HuH-7 (cell line): ENCODE results near the gene COMP.
"Not testable (repeated sequence)": the region's sequence is repeated elsewhere in the genome, so short reads cannot be mapped to it uniquely, and the experiment has no call there.

Source experiments
- DNase-seq: peaks from one replicate; pipeline ENCODE4 v3.0.0; 2011; ENCODE audit warnings: low spot score

Gene COMP

GRCh38 chr19:18745931-18746330, 45.2 kb downstream of the COMP start:
- no peak for DNase-seq

DNA sequence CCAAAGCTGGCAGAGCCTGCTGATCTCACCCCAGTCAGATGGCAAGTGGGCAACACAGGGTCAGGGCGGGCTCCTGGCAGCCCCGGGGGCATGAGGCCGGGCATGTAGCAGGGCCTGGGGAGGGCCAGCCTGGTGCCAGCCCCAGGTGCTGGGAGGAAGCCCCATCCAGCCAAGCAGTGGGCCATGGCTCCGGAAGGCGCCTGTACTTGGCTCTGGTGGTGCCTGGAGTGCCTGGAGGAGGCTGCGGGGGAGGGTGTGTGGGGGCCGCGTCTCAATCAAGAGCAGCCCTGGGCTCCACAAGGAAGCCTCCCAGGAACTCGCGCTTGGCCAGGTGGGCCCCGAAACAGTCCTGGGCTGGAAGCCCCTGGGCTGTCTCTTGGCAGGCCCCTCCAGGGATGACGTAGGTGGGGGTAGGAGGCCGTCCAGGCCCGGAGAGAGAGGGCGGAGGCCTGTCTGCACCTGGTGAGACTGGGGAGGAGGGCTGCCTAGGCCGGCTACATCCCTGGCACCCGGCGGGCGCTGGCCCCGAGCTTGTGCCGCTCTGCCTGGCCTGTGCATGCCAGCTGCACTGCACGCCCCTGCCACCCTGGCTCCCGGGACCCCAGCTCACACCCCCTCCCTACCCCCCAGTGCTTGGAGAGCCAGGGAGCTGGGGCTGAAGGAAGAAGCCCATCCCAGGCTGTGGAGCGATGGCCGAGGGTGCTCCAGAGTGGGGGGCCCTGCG, 45.9 kb downstream of the COMP start:
- DNase-seq = no peak

DNA sequence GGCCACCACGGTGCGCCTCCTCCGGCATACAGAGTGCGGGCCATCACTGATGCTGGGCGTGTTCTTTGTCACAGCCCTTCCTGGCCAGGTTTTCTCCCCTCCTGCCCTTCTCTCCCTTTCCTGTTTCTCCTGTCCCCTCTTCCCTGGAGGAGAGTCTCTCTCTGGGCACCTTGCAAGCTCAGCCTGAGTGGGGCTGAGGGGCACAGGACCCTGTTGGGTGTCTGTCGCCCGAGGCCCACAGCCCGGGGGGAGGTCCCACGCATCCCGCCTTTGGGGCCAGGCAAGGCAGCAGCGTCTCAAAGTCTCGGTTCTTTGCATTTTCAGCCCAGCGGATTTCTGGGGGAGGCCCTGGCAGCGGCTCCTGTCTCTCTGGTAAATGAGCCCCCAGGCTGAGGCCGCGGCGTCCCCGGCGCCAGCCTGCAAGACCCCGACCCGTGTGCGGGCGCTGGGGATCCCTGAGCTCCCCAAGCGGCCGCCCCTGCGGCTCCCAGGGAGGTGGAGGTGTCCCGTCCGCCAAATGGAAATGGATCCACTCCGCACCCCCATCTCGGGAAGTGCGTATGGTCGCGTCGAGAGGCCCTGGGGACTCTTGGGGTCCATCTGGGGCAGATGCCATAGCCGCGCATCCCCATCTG, 47.2 kb downstream of the COMP start:
- DNase-seq = no peak

GRCh38 chr19:18742838-18743783, 48.0 kb downstream of the COMP start:
- peak; percentile 69 for DNase-seq

DNA sequence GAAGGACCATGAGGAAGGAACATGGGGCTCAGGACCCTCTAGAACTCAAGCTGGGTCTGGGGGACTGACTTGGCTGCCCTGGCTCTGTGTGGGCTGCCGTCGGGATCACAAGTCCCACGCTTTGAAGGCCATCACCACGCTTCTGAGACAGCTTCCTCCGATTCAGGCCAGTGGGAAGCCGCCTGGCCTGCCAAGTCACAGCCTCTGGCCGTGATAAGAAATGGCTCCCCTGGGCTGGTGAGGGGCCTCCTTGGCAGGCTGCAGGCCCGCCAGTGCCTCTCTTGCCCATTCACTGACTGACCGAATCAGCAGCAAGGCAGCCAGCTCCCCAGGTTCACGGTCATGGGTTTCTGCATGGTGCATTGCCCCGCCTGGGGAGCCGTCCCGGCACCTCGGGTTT, 48.8 kb downstream of the COMP start:
- DNase-seq = no peak

- no peak for DNase-seq
Observed at GRCh38 chr19:18741124-18742121, 49.7 kb downstream of the COMP start.

GRCh38 chr19:18738961-18739690, 52.0 kb downstream of the COMP start:
- DNase-seq = no peak

DNA sequence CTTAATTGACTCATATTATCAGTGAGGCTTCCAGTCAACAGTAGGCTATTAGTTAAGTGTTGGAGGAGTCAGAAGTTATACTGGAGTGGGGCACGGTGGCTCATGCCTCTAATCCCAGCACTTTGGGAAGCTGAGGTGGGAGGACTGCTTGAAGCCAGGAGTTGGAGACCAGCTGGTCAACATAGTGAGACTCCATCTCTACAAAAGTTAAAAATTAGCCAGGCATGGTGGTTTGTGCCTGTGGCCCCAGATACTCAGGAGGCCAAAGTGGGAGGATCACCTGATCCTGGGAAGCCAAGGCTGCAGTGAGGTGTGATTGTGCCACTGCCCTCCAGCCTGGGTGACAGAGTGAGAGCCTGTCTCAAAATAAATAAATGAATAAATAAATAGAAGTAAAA, 53.2 kb downstream of the COMP start:
- DNase-seq = no peak

- no peak for DNase-seq
Observed at GRCh38 chr19:18737337-18737953, 53.7 kb downstream of the COMP start.

DNA sequence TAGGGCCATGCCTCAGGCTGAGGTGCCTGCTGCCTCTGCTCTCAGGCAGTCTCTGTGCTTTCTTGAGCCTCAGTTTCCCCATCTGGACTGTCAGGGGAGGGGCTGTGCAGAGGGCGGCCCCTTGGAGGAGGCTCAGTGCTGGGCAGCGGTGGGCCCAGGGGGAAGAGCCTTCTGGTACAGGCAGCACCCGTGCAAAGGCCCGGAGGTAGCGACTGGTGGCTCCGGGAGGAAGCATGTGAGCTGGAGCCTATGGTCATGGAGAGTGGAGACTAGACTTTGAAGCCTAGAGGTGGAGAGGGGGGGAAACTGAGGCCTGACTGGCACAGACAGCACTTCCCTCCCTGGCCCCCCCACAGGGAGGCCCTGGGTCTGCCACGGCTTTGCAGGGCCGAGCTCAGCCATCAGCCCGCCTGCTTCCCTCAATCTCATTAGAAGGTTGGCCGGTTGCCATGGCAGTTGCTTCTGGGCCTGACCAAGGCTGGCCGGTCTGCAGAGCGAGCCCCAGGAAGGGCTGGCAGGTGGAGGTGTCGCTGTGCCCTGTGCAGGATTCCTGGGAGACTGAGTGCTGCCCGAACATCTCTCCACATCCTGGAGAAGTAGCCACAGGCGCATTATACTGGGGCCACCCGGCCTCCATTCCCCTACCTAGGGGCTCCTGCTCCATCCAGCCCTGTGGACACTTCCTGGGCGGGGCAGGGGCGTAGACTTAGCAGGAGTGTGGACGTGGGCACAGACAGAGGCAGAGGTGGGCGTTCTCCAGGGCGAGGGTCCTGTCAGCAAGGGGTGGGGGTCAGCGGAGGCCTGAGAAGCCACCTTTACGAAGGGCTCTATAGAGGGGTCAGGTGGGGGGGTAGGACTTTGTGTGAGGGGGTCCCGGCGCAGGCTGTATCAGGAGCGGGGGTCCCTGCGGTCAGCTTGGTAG, 54.4 kb downstream of the COMP start:
- DNase-seq = no peak

- no peak for DNase-seq
Observed at GRCh38 chr19:18735752-18736151, 55.4 kb downstream of the COMP start.

DNA sequence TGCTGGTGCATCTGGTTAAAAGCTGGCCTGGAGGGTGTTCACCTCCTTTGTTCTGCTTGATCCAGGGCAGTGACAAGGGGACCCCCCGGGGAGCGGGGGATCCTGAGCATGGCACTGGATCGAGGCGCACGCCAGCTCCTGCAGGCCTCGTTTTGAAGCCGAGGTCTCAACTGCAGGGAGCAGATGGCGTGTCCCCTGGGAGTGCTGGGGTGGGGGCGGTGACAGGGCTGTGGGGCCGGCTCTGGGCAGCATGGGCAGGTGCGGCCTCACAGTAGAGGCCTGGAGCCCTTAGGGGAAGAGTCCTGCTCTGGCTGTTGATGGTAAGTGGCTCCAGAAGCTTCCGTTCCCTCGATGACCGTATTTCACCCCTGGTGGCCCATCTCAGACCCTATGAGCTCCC, 55.8 kb downstream of the COMP start:
- no peak for DNase-seq

GRCh38 chr19:18733762-18734332, 57.3 kb downstream of the COMP start:
- DNase-seq = not testable (repeated sequence)

DNA sequence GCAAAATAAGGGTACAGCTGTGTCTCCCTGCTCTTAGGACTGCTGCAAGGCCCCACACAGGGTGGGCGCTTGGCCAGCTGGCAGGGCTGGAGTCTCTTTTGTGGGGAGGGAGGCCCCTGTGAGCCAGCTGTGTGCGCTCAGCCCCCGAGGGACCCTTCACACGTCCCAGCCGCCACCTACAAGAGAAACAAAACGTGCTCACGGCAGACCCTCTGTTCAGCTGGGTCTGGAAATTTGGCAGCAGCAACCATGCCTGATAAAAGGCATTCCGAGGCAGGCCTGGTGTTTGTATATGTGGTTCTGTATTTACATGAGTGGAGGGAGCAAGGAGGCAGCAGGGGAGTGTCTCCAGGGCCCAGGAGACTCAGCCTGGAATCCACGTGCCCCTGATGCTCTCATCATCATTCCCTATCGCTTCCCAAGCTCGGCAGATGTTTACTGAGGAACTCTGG, 57.9 kb downstream of the COMP start:
- DNase-seq = no peak
